ENCODE measurements around the gene GRIP1.

GRIP1 gene

GRCh38 chr12:66600903-66601302 is 78.0 kb downstream of the GRIP1 start:
- DNase-seq (ENCODE audit: low spot score): no peak

GRCh38 chr12:66599816-66600215 is 79.1 kb downstream of the GRIP1 start:
- DNase-seq (ENCODE audit: low spot score): no peak

- no peak for DNase-seq (ENCODE audit: low spot score)
Measured at GRCh38 chr12:66598608-66599007, 80.3 kb downstream of the GRIP1 start.

- no peak for DNase-seq (ENCODE audit: low spot score)
Measured at GRCh38 chr12:66598079-66598478, 80.8 kb downstream of the GRIP1 start.

- DNase-seq (ENCODE audit: low spot score): no peak
Measured at GRCh38 chr12:66596199-66596598, 82.7 kb downstream of the GRIP1 start.

GRCh38 chr12:66594688-66595087 is 84.2 kb downstream of the GRIP1 start:
- no peak for DNase-seq (ENCODE audit: low spot score)

GRCh38 chr12:66590275-66590985 is 88.4 kb downstream of the GRIP1 start:
- no peak for DNase-seq (ENCODE audit: low spot score)

GRCh38 chr12:66589095-66589494 is 89.8 kb downstream of the GRIP1 start:
- DNase-seq (ENCODE audit: low spot score): no peak

GRCh38 chr12:66587912-66588311 is 91.0 kb downstream of the GRIP1 start:
- DNase-seq (ENCODE audit: low spot score): no peak

GRCh38 chr12:66584673-66585072 is 94.2 kb downstream of the GRIP1 start:
- DNase-seq (ENCODE audit: low spot score): no peak

GRCh38 chr12:66573605-66574004 is 105.3 kb downstream of the GRIP1 start:
- no peak for DNase-seq (ENCODE audit: low spot score)

- DNase-seq (ENCODE audit: low spot score): no peak
Measured at GRCh38 chr12:66572845-66573244, 106.0 kb downstream of the GRIP1 start.

GRCh38 chr12:66571361-66571915 is 107.4 kb downstream of the GRIP1 start:
- DNase-seq (ENCODE audit: low spot score): no peak

- DNase-seq (ENCODE audit: low spot score): no peak
Measured at GRCh38 chr12:66563220-66563619, 115.7 kb downstream of the GRIP1 start.

GRCh38 chr12:66555113-66555512 is 123.8 kb downstream of the GRIP1 start:
- no peak for DNase-seq (ENCODE audit: low spot score)

- DNase-seq (ENCODE audit: low spot score): no peak
Measured at GRCh38 chr12:66552716-66553115, 126.2 kb downstream of the GRIP1 start.

- no peak for DNase-seq (ENCODE audit: low spot score)
Measured at GRCh38 chr12:66550626-66551025, 128.2 kb downstream of the GRIP1 start.

- DNase-seq (ENCODE audit: low spot score): no peak
Measured at GRCh38 chr12:66549050-66549389, 129.9 kb downstream of the GRIP1 start.

GRCh38 chr12:66548338-66549049 is 130.4 kb downstream of the GRIP1 start:
- DNase-seq (ENCODE audit: low spot score): no peak

- DNase-seq (ENCODE audit: low spot score): no peak
Measured at GRCh38 chr12:66541426-66541825, 137.4 kb downstream of the GRIP1 start.

GRCh38 chr12:66539431-66539830 is 139.4 kb downstream of the GRIP1 start:
- DNase-seq (ENCODE audit: low spot score): no peak

- DNase-seq (ENCODE audit: low spot score): no peak
Measured at GRCh38 chr12:66538970-66539369, 139.9 kb downstream of the GRIP1 start.

- no peak for DNase-seq (ENCODE audit: low spot score)
Measured at GRCh38 chr12:66537876-66538275, 141.0 kb downstream of the GRIP1 start.

GRCh38 chr12:66533767-66534166 is 145.1 kb downstream of the GRIP1 start:
- DNase-seq (ENCODE audit: low spot score): no peak
